HG03378 (cell line): ENCODE data around the gene FARP2.
"Not testable (repeated sequence)": the region's sequence is repeated elsewhere in the genome, so short reads cannot be mapped to it uniquely, and the experiment has no call there.

Source experiments
- ATAC-seq: cut with Tn5 transposase; IDR thresholded peaks from one replicate; pipeline ENCODE4 v1.9.1; 2021; ENCODE audit warnings: mild to moderate bottlenecking, moderate library complexity; ENCODE audit not compliant: unreplicated experiment

The FARP2 gene

GRCh38 chr2:241451840-241452506, 95.9 kb downstream of the FARP2 start:
- no peak for ATAC-seq

GRCh38 chr2:241453919-241454318, 97.8 kb downstream of the FARP2 start:
- not testable (repeated sequence) for ATAC-seq

- no peak for ATAC-seq
Measured at GRCh38 chr2:241454837-241455485, 98.9 kb downstream of the FARP2 start.

- no peak for ATAC-seq
Measured at GRCh38 chr2:241456546-241456945, 100.5 kb downstream of the FARP2 start.

GRCh38 chr2:241458687-241459086, 102.6 kb downstream of the FARP2 start:
- no peak for ATAC-seq

GRCh38 chr2:241459520-241459919, 103.4 kb downstream of the FARP2 start:
- ATAC-seq: no peak

GRCh38 chr2:241460631-241461030, 104.5 kb downstream of the FARP2 start:
- ATAC-seq: no peak

- ATAC-seq: no peak
Measured at GRCh38 chr2:241461693-241462677, 105.9 kb downstream of the FARP2 start.

- no peak for ATAC-seq
Measured at GRCh38 chr2:241463276-241464135, 107.4 kb downstream of the FARP2 start.

- no peak for ATAC-seq
Measured at GRCh38 chr2:241465543-241465942, 109.5 kb downstream of the FARP2 start.

GRCh38 chr2:241466230-241466629, 110.1 kb downstream of the FARP2 start:
- ATAC-seq: no peak

- no peak for ATAC-seq
Measured at GRCh38 chr2:241467777-241468475, 111.8 kb downstream of the FARP2 start.

GRCh38 chr2:241468476-241468781, 112.3 kb downstream of the FARP2 start:
- ATAC-seq: no peak

GRCh38 chr2:241469746-241470145, 113.7 kb downstream of the FARP2 start:
- ATAC-seq: no peak

- ATAC-seq: no peak
Measured at GRCh38 chr2:241473399-241473798, 117.3 kb downstream of the FARP2 start.

GRCh38 chr2:241475267-241475666, 119.2 kb downstream of the FARP2 start:
- ATAC-seq: no peak

- ATAC-seq: no peak
Measured at GRCh38 chr2:241478166-241478565, 122.1 kb downstream of the FARP2 start.

GRCh38 chr2:241479026-241479898, 123.2 kb downstream of the FARP2 start:
- no peak for ATAC-seq

- ATAC-seq: no peak
Measured at GRCh38 chr2:241481687-241482086, 125.6 kb downstream of the FARP2 start.
